ENCODE data around the gene NEURL1.
A peak's percentile ranks its signal among the peaks of the same experiment; 100 is the strongest.

Gene NEURL1

GRCh38 chr10:103459615-103460014 lies 33.9 kb upstream of the NEURL1 start:
- Histone ChIP-seq H3K9ac (ENCODE audit: low read depth in 1 of 2, low read length in 2 of 2) (no peak overlapping the region), H3K4me1 (ENCODE audit: control insufficient read depth in 2 of 2, insufficient read depth in 2 of 2, low read length in 2 of 2) (no peaks in the 10 kb centered on the region)

DNA sequence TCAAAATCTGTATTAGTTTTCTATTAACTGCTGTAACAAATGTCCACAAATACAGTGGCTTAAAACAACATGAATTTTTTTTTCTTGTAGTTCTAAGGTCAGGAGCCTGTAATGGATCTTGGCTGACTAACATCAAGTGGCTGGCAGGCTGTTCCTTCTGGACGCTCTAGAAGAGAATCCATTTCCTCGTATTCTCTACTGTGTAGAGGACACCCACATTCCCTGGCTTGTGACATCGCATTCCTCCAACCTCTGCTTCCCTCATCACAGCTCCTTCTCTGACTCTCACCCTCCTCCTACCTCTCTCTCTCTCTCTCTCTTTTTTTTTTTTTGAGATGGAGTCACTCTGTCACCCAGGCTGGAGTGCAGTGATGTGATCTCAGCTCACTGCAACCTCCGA lies 30.0 kb upstream of the NEURL1 start:
- Histone ChIP-seq H3K9ac (ENCODE audit: low read depth in 1 of 2, low read length in 2 of 2) (no peak overlapping the region), H3K27ac (ENCODE audit: low read depth in 2 of 2, low read length in 2 of 2) (no peak overlapping the region), H3K27me3 (ENCODE audit: control insufficient read depth in 2 of 2, insufficient read depth in 2 of 2, low read length in 2 of 2) (no peaks in the 10 kb centered on the region), H3K9me3 (ENCODE audit: control insufficient read depth in 2 of 2, low read length in 2 of 2) (no peaks in the 10 kb centered on the region), H3K4me1 (ENCODE audit: control insufficient read depth in 2 of 2, insufficient read depth in 2 of 2, low read length in 2 of 2) (no peaks in the 10 kb centered on the region), H3K36me3 (ENCODE audit: control insufficient read depth in 2 of 2, insufficient read depth in 2 of 2, low read length in 2 of 2) (no peaks in the 10 kb centered on the region), H3K4me3 (ENCODE audit: low read length in 2 of 2) (no peak overlapping the region)

More at GRCh38 chr10:103459615-103460014, 33.9 kb upstream of the NEURL1 start:
- H3K27ac ChIP-seq (ENCODE audit: low read depth in 2 of 2, low read length in 2 of 2): no peak overlapping the region
- H3K9me3 ChIP-seq (ENCODE audit: control insufficient read depth in 2 of 2, low read length in 2 of 2): no peaks in the 10 kb centered on the region
- no peaks in the 10 kb centered on the region for H3K36me3 ChIP-seq (ENCODE audit: control insufficient read depth in 2 of 2, insufficient read depth in 2 of 2, low read length in 2 of 2)
- H3K4me3 ChIP-seq (ENCODE audit: low read length in 2 of 2): no peak overlapping the region
- H3K27me3 ChIP-seq (ENCODE audit: control insufficient read depth in 2 of 2, insufficient read depth in 2 of 2, low read length in 2 of 2): no peaks in the 10 kb centered on the region

GRCh38 chr10:103465411-103466179 lies 27.9 kb upstream of the NEURL1 start:
- no peak overlapping the region for H3K27ac ChIP-seq (ENCODE audit: low read depth in 2 of 2, low read length in 2 of 2)
- no peak overlapping the region for H3K9ac ChIP-seq (ENCODE audit: low read depth in 1 of 2, low read length in 2 of 2)
- peaks cover 0 to 1% of the 10 kb centered on the region in 2 donors for H3K4me1 ChIP-seq (ENCODE audit: control insufficient read depth in 2 of 2, insufficient read depth in 2 of 2, low read length in 2 of 2)
- no peak overlapping the region for H3K4me3 ChIP-seq (ENCODE audit: low read length in 2 of 2)
- H3K9me3 ChIP-seq (ENCODE audit: control insufficient read depth in 2 of 2, low read length in 2 of 2): no peaks in the 10 kb centered on the region
- H3K36me3 ChIP-seq (ENCODE audit: control insufficient read depth in 2 of 2, insufficient read depth in 2 of 2, low read length in 2 of 2): no peaks in the 10 kb centered on the region
- H3K27me3 ChIP-seq (ENCODE audit: control insufficient read depth in 2 of 2, insufficient read depth in 2 of 2, low read length in 2 of 2): no peaks in the 10 kb centered on the region

DNA sequence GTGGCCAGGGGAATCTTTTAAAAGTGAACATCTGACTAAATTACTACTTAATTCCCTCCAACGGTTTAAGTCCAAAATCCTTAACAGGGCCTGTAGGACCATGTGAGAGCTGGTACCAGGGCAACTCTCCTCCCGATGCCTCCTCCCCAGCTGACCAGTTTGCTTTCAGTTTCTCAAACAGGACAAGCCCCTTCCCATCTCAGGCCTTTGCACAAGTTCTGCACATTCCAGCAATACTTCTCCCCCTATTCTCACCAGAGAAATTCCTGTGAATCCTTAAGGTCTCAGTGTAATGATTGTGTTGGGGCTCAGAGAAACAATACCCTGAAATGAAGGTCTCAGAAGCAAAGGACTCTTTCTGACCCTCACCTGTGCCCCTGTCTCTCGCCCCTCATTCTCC lies 26.8 kb upstream of the NEURL1 start:
- Histone ChIP-seq H3K27me3 (ENCODE audit: control insufficient read depth in 2 of 2, insufficient read depth in 2 of 2, low read length in 2 of 2) (no peaks in the 10 kb centered on the region), H3K36me3 (ENCODE audit: control insufficient read depth in 2 of 2, insufficient read depth in 2 of 2, low read length in 2 of 2) (no peaks in the 10 kb centered on the region), H3K4me3 (ENCODE audit: low read length in 2 of 2) (no peak overlapping the region), H3K4me1 (ENCODE audit: control insufficient read depth in 2 of 2, insufficient read depth in 2 of 2, low read length in 2 of 2) (peaks cover 1 to 4% of the 10 kb centered on the region in 2 donors), H3K9ac (ENCODE audit: low read depth in 1 of 2, low read length in 2 of 2) (no peak overlapping the region), H3K9me3 (ENCODE audit: control insufficient read depth in 2 of 2, low read length in 2 of 2) (no peaks in the 10 kb centered on the region), H3K27ac (ENCODE audit: low read depth in 2 of 2, low read length in 2 of 2) (no peak overlapping the region)

GRCh38 chr10:103467406-103467805 lies 26.1 kb upstream of the NEURL1 start:
- Histone ChIP-seq H3K27me3 (ENCODE audit: control insufficient read depth in 2 of 2, insufficient read depth in 2 of 2, low read length in 2 of 2) (no peaks in the 10 kb centered on the region), H3K9me3 (ENCODE audit: control insufficient read depth in 2 of 2, low read length in 2 of 2) (no peaks in the 10 kb centered on the region), H3K9ac (ENCODE audit: low read depth in 1 of 2, low read length in 2 of 2) (no peak overlapping the region), H3K4me1 (ENCODE audit: control insufficient read depth in 2 of 2, insufficient read depth in 2 of 2, low read length in 2 of 2) (peaks cover 4 to 8% of the 10 kb centered on the region in 2 donors), H3K36me3 (ENCODE audit: control insufficient read depth in 2 of 2, insufficient read depth in 2 of 2, low read length in 2 of 2) (no peaks in the 10 kb centered on the region), H3K27ac (ENCODE audit: low read depth in 2 of 2, low read length in 2 of 2) (no peak overlapping the region), H3K4me3 (ENCODE audit: low read length in 2 of 2) (no peak overlapping the region)

GRCh38 chr10:103469201-103469600 lies 24.3 kb upstream of the NEURL1 start:
- Histone ChIP-seq H3K4me3 (ENCODE audit: low read length in 2 of 2) (no peak overlapping the region), H3K36me3 (ENCODE audit: control insufficient read depth in 2 of 2, insufficient read depth in 2 of 2, low read length in 2 of 2) (no peaks in the 10 kb centered on the region), H3K4me1 (ENCODE audit: control insufficient read depth in 2 of 2, insufficient read depth in 2 of 2, low read length in 2 of 2) (peaks cover 4 to 8% of the 10 kb centered on the region in 2 donors), H3K9me3 (ENCODE audit: control insufficient read depth in 2 of 2, low read length in 2 of 2) (no peaks in the 10 kb centered on the region), H3K27ac (ENCODE audit: low read depth in 2 of 2, low read length in 2 of 2) (no peak overlapping the region), H3K9ac (ENCODE audit: low read depth in 1 of 2, low read length in 2 of 2) (no peak overlapping the region), H3K27me3 (ENCODE audit: control insufficient read depth in 2 of 2, insufficient read depth in 2 of 2, low read length in 2 of 2) (no peaks in the 10 kb centered on the region)

- Histone ChIP-seq H3K9me3 (ENCODE audit: control insufficient read depth in 2 of 2, low read length in 2 of 2) (no peaks in the 10 kb centered on the region), H3K4me3 (ENCODE audit: low read length in 2 of 2) (no peak overlapping the region), H3K9ac (ENCODE audit: low read depth in 1 of 2, low read length in 2 of 2) (no peak overlapping the region), H3K27ac (ENCODE audit: low read depth in 2 of 2, low read length in 2 of 2) (peak overlapping the region; percentile 17 to 76), H3K4me1 (ENCODE audit: control insufficient read depth in 2 of 2, insufficient read depth in 2 of 2, low read length in 2 of 2) (peaks cover 4 to 8% of the 10 kb centered on the region in 2 donors), H3K36me3 (ENCODE audit: control insufficient read depth in 2 of 2, insufficient read depth in 2 of 2, low read length in 2 of 2) (no peaks in the 10 kb centered on the region), H3K27me3 (ENCODE audit: control insufficient read depth in 2 of 2, insufficient read depth in 2 of 2, low read length in 2 of 2) (no peaks in the 10 kb centered on the region)
These were observed 22.5 kb upstream of the NEURL1 start for GRCh38 chr10:103470761-103471653.

DNA sequence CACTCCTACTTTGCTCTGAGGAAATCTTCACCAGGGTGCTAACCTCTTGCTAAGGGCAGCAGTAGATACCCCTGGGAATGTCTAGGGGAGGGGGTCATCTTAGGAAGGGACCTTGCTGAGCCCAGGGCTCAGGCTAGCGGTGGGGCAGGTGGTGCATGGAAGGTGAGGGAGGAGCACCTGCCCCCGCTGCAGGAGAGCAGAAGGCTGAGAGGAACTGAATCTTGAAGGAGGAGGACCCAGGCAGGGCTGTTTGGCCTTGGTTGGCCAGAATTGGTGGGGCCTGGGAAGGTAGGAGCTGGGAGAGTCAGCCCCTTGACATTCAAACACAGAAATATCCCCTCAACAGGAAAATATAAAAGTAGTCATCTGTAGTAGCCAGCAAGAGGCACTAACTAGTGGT lies 21.5 kb upstream of the NEURL1 start:
- Histone ChIP-seq H3K4me3 (ENCODE audit: low read length in 2 of 2) (no peak overlapping the region), H3K9me3 (ENCODE audit: control insufficient read depth in 2 of 2, low read length in 2 of 2) (no peaks in the 10 kb centered on the region), H3K27ac (ENCODE audit: low read depth in 2 of 2, low read length in 2 of 2) (peak overlapping the region; percentile 17 to 76), H3K36me3 (ENCODE audit: control insufficient read depth in 2 of 2, insufficient read depth in 2 of 2, low read length in 2 of 2) (no peaks in the 10 kb centered on the region), H3K4me1 (ENCODE audit: control insufficient read depth in 2 of 2, insufficient read depth in 2 of 2, low read length in 2 of 2) (peaks cover 4 to 8% of the 10 kb centered on the region in 2 donors), H3K9ac (ENCODE audit: low read depth in 1 of 2, low read length in 2 of 2) (no peak overlapping the region), H3K27me3 (ENCODE audit: control insufficient read depth in 2 of 2, insufficient read depth in 2 of 2, low read length in 2 of 2) (no peaks in the 10 kb centered on the region)

DNA sequence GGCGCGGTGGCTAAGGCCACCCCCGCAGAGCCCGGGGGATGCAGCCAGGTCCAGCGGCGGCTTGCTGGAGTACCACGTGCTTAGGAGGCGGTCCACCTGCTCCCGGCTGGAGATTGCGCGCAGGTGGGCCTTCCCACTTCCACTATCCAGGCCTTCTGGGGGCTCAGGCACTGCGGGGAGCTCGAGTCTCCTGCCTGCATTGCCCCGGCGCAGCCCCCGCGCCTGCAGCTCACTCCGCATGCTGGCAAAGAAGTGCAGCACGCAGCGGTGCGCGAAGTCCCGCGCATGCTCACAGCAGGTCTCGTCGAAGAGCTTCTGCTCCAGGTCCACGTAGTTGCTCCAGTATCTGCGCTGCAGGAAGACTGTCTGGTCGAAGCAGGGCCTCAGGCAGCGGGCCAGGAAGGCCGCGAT lies 20.2 kb upstream of the NEURL1 start:
- Histone ChIP-seq H3K27ac (ENCODE audit: low read depth in 2 of 2, low read length in 2 of 2) (no peak overlapping the region), H3K9ac (ENCODE audit: low read depth in 1 of 2, low read length in 2 of 2) (no peak overlapping the region), H3K4me3 (ENCODE audit: low read length in 2 of 2) (no peak overlapping the region), H3K4me1 (ENCODE audit: control insufficient read depth in 2 of 2, insufficient read depth in 2 of 2, low read length in 2 of 2) (peaks cover 4 to 8% of the 10 kb centered on the region in 2 donors), H3K36me3 (ENCODE audit: control insufficient read depth in 2 of 2, insufficient read depth in 2 of 2, low read length in 2 of 2) (no peaks in the 10 kb centered on the region), H3K9me3 (ENCODE audit: control insufficient read depth in 2 of 2, low read length in 2 of 2) (no peaks in the 10 kb centered on the region), H3K27me3 (ENCODE audit: control insufficient read depth in 2 of 2, insufficient read depth in 2 of 2, low read length in 2 of 2) (no peaks in the 10 kb centered on the region)

DNA sequence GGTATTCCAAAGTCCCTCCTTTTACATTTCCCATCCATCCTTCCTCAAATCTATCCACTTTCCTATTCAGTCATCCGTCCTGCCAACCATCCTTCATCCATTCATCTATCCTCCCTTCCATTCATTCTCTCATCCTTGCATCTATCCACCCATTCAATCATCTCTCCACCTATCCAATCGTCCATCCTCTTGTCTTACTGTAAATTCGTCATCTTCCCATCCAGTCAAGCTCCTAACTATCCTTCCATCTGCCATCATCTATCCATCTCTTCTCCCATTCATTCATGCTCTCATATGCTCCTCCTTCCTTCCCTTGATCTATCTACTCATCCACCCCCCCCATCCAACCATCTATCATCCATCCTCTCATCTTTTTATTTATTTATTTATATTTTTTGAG lies 19.4 kb upstream of the NEURL1 start:
- Histone ChIP-seq H3K36me3 (ENCODE audit: control insufficient read depth in 2 of 2, insufficient read depth in 2 of 2, low read length in 2 of 2) (no peaks in the 10 kb centered on the region), H3K4me1 (ENCODE audit: control insufficient read depth in 2 of 2, insufficient read depth in 2 of 2, low read length in 2 of 2) (peaks cover 4 to 8% of the 10 kb centered on the region in 2 donors), H3K9ac (ENCODE audit: low read depth in 1 of 2, low read length in 2 of 2) (no peak overlapping the region), H3K27ac (ENCODE audit: low read depth in 2 of 2, low read length in 2 of 2) (no peak overlapping the region), H3K9me3 (ENCODE audit: control insufficient read depth in 2 of 2, low read length in 2 of 2) (no peaks in the 10 kb centered on the region), H3K27me3 (ENCODE audit: control insufficient read depth in 2 of 2, insufficient read depth in 2 of 2, low read length in 2 of 2) (no peaks in the 10 kb centered on the region), H3K4me3 (ENCODE audit: low read length in 2 of 2) (no peak overlapping the region)

Measured in mucosa of rectum (tissue), 2 donors.